SKM-1 treated with dmso at 0.1 percent for 144 hours (cell line): Measurements from ENCODE around the gene SATB2.

Experiments
- DNase-seq: peaks from one replicate; lab custom pipeline; 2025; ENCODE audit not compliant: unreplicated experiment; lab: John Stamatoyannopoulos, UW

The SATB2 gene

GRCh38 chr2:199457147-199458008 lies at the start of gene SATB2:
TSS of gene SATB2 (minus strand) at chr2:199457939. CDS start at chr2:199456037, 1,902 bp downstream.
- peak; percentile 47 for DNase-seq

DNA sequence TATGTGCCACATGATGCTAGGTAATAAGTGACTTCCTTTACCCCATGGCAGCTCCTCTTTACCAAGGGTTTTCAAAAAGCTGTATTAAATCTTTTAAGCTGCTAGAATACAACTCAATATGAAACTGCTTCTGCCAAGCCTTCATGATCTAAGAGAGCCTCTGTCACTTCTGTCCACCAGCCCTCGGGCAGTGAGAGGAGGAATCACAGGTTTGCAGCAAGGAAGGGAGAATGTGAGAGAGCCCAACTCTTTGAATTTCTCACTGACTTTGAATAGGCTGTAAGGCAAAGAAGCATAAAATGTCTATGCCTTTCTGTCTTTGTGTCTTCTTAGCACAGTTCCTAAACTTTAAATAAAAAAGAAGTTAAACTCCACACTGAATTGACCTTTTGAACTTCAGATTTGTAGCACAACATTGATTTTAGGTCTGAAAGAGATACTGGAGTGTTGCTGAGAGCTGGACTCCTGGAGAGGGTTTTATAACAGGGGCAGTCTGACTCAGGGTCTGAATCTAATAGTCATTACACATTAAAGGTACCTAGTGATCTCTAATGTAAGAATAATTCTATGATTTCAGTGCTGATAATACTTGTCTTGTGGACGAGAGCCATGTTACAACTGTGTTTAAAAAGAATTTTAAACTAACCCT lies 48.1 kb upstream of the SATB2 start:
- DNase-seq, result no peak

DNA sequence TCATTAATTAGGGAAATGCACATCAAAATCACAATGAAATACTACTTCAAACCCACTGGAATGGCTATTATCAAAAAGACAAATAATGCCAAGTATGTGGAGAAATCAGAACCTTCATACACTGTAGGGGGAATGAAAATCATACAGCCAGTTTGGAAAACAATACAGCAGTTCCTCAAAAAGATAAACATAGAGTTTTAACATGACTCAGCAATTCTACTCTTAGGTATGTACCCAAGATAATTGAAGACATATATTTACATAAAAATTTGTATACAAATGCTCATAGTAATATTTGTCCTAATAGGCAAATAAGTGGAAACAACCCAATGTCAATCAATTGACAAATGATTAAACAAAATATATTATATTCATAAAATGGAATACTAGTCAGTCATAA lies 45.4 kb upstream of the SATB2 start:
- DNase-seq, result no peak

DNA sequence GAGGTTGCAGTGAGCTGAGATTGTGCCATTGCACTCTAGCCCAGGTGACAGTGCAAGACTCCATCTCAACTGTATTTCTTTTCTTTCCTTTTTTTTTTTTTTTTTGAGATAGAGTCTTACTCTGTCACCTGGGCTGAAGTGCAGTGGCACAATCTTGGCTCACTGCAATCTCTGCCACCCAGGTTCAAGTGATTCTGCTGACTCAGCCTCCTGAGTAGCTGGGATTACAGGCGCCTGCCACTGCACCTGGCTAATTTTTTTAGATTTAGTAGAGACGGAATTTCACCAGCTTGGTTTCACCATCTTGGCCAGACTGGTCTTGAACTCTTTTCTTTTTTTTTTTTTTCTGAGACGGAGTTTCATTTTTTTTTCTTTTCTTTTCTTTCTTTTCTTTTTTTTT lies 41.3 kb upstream of the SATB2 start:
- DNase-seq, result no peak

DNA sequence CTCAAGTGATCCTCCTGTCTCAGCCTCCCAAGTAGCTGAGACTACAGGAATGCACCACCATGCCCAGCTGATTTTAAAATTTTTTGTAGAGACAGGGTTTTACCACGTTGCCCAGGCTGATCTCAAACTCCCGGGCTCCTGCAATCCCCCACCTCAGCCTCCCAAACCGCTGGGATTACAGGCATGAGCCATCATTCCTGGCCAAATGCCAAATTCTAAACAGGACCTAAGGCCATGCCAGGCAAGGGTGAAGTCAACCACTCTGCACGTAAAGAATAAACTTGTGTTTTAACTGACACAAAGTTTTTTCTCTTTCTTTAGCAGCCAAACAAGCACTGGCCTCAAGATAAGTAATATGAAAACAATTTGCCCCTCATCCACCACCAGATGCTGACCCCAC lies 37.4 kb upstream of the SATB2 start:
- DNase-seq, result no peak

DNA sequence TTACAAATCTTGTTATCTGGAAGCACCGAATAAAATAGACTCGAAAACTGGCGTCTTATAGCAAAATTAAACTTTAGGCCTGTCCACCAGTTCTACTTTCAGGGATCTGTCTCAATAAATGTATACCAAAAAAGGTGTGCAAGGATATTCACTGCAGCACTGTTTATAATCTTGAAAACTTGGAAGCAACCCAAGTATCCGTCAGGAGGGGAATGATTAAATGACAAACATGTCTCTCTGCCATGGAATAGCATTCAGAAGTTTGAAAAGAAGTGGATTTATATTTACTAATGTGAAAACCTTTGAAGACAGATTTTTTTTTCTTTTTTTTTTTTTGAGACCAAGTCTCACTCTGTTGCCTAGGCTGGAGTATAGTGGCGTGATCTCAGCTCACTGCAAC lies 32.3 kb upstream of the SATB2 start:
- no peak for DNase-seq

- DNase-seq, result peak; percentile 72
Observed at GRCh38 chr2:199488772-199489400, 31.1 kb upstream of the SATB2 start.

- DNase-seq, result peak; percentile 51
Observed at GRCh38 chr2:199485732-199486335, 28.1 kb upstream of the SATB2 start.

GRCh38 chr2:199484927-199485326 lies 27.2 kb upstream of the SATB2 start:
- DNase-seq, result no peak

DNA sequence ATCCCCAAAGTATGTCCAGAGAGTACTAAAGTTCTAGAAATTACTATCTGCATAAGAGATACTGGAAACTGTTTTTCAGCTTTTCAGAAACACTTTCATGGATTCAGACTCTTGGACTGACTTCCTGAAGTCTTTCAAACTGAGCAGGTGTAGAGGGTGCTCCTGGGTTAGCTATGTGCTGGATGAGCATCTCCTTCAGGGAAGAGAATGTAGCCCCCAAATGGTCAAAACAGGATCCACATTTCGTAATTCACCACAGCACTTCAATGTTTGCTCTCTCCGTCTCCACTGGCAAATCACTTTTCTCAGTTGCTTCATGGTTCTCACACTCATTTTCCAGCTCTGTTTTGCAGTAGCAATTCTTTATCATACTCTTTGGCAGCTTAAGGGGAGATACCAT lies 23.2 kb upstream of the SATB2 start:
- no peak for DNase-seq

DNA sequence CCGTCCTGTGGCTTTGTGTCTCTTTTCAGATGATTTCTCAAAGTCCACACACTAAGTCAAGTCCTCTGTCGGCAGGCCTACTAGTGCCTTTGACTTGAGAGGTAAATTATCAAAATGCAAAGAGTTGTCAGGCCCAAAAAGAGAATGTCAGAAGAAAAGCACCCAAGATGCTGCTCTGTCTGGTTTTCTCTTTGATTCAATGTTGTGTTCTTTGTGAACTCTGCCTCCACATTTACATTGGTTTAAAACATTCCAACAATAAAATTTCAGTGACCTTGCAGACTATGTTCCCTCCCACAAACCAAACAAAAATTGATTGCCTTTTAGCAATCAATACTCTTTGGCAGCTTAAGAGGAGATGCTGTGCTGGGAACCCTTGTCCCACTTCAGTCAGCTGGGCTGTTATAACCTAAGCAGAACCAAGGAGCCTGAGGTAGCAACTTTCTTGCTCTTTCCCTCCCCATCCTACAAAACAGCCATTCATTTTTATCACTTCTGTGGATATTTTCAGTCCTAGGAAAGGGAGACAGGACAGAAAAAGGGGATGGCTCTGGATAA lies 19.6 kb upstream of the SATB2 start:
- no peak for DNase-seq

DNA sequence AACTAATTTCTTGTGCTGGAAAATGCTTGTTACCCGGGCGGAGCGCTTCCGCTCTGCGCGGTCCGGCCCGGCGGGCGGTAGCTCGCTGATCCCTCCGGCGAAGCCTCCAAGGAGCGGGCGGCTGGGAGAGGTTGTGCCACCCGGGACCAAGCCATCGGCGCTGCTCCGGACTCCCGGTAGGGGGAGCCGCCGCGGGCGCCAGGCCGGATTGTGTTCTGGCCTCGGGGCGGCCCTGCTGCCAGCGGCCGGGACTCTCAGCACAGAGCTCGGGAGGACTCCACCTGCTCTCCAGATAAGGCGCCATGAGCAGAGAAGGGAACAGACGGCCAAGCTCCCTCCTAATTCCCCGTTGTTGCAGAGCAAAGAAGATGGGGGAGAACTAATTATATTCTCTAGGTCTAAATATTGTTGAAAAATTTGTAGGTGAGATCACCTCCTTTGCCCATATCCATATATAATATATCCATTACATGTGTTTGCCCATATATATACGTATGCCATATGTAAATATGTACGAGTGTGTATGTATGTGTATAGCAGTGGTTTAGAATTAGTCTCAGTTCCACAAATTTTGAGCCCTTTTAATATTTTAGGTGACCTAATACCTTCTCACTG lies 13.8 kb upstream of the SATB2 start:
- peak; percentile 56 for DNase-seq

- no peak for DNase-seq
Observed at GRCh38 chr2:199470672-199471442, 13.1 kb upstream of the SATB2 start.

- no peak for DNase-seq
Observed at GRCh38 chr2:199470361-199470671, 12.6 kb upstream of the SATB2 start.

DNA sequence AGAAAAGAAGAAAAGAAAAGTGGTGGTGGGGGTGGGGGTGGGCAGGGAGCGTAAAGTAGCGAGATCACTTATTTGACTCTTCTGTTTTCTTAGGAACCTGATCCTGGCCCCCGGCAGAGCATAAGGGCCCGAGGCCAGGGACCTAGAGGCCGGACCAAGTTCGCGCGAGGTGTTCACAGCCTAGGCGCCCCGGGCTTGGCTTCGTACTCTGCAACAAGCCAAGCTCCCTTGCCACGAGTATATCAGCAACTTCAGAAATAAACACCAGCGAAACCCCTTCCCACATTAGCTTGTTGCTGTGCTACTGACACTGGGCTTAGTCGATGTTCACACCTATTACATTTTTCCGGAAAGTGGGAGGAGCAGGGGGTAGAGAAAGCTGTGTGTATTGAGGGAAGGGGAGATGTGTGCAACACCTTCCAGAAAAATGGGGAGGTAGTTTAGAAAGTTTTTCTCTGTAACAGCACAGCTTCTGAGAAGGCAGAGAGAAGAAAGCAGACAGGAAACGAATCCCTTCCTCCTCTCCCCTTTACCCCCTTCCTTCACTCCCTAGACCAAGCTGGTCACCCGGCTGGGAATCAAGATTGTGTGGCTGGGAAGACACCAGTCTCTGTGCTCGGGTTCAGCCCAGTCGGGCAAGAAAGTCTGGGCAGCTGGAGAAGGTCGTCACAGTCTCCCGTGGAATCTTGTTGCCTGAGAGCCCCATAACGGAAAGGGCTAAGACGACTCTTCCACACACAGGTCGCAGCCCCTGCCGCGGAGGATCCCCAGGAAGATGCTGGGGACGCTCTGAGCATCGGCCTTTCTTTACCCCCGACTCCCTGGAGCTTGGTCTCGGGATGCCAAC lies 12.0 kb upstream of the SATB2 start:
- no peak for DNase-seq

- no peak for DNase-seq
Observed at GRCh38 chr2:199468561-199469513, 11.1 kb upstream of the SATB2 start.

DNA sequence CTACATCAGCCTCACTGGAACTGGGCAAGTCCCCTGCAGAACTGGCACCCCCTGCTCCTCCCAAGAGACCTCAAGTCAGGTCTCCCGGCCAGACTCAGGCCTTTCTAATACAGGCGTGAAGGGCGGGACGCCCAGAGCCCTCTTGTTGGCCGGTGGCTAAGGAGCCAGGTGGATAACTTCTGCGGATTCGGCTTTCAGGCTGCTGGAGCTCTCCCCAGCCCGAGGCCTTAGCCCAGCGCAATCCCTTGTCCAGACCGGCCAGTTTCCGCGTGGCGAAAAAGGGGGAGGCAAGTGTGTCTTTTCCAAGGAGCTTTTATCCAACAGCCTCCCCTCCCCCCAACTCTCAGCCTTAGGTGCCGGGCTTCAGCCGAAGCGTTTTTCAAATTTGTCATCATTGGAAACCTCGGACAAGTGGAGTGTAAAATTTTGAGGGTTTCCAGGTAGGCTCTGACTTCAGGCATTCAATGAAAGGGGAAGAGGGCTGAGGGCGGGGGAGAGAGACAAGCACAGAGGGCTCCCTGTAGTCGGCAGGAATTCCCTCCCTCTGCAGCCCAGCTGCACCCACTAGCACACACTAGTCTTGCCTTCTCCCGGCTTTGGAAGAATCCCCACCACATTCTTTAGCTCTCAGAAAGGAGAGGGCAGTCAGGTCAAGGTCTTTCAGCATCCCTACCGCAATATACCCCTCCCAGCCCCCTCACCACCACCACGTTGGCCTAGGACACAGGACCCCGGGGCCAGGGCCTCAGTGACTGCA lies 9.5 kb upstream of the SATB2 start:
- DNase-seq, result no peak

DNA sequence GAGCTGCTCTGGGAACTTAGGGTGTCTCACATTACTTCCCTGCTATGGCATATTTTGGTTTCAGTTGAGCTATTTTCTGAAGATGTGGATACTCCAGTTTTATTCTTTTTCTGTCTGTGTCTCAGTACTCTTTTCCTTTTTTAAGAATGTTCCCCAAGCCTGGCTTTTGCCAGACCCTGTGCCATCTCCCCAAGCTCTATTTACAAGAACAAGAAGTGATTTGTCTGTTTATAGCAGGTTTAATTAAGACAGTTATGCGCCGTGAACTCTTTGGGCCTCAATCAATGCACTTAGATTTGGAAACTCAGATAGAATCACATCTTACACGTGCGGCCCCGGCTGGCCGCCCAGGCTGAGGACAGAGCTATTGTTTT lies 8.9 kb upstream of the SATB2 start:
- DNase-seq, result no peak
